Breast epithelium (tissue), 4 donors: Measurements from ENCODE around the gene ANKK1. TPM values are rescaled to one million over a fixed set of nuclear protein-coding genes. Genes with fewer than 3 reads are reported as not detected.

Source experiments
- DNase-seq, 2 donors: peaks; one replicate each; pipeline ENCODE4 v3.0.0-alpha.2; 2019; ENCODE audit warnings: low spot score in 2 of 2
- H3K27ac ChIP-seq, 2 donors: fragments of 200-600 bp; sonication (generic) in 1 of 2; one replicate each; pipeline ENCODE4 v1.5.1; 2016 to 2019; ENCODE audit warnings: mild to moderate bottlenecking in 1 of 2
- H3K27me3 ChIP-seq, 2 donors: fragments of 200-600 bp; sonication (generic) in 1 of 2; one replicate each; pipeline versions ENCODE4 v1.5.1 to v1.6.0; 2017 to 2019; ENCODE audit warnings: control low read depth in 1 of 2, mild to moderate bottlenecking in 1 of 2
- H3K36me3 ChIP-seq: fragments of 200-600 bp; one replicate; pipeline ENCODE4 v1.5.1; 2019
- H3K4me1 ChIP-seq, 2 donors: fragments of 200-600 bp; sonication (generic); one replicate each; pipeline ENCODE4 v1.5.1; 2016 to 2019; ENCODE audit warnings: control low read depth in 1 of 2
- H3K4me3 ChIP-seq, 3 donors: fragments of 200-600 bp; sonication (generic); 1 replicate in 2 of 3; 2 replicates in 1 of 3; pipeline ENCODE4 v1.5.1; 2016 to 2019; ENCODE audit warnings: mild to moderate bottlenecking in 3 of 3, moderate library complexity in 2 of 3
- H3K9me3 ChIP-seq, 2 donors: fragments of 200-600 bp; sonication (generic) in 1 of 2; one replicate each; pipeline ENCODE4 v1.5.1; 2016 to 2019; ENCODE audit warnings: control low read depth in 1 of 2
- POLR2A ChIP-seq: fragments of 450-650 bp; IDR thresholded peaks from one replicate; pipeline ENCODE4 v1.6.1; 2016; ENCODE audit warnings: antibody characterized with exemption, mild to moderate bottlenecking, moderate library complexity
- POLR2AphosphoS5 ChIP-seq, 3 donors: sonication (generic); formaldehyde crosslinking; IDR thresholded peaks; one replicate each; pipeline ENCODE4 v1.6.1; 2017; ENCODE audit warnings: antibody characterized with exemption in 3 of 3
- intact Hi-C: fragments of 100-400 bp; cut with DNase I; formaldehyde crosslinking; loops from one replicate; pipeline ENCODE4 v1.15.1; 2023; ENCODE audit warnings: low total_unique reads
- total RNA-seq, 3 donors: library from RNA; depleted of rRNA; stranded (reverse); fragments of >200 nt; gene quantifications; one replicate each; pipeline ENCODE4 v1.1.0, GENCODE V29; 2016
- TF ChIP-seq, protein P1 (sequence below), 3 donors: fragments of 450-650 bp; IDR thresholded peaks; one replicate each; pipeline ENCODE4 v1.5.1; 2016 to 2017; ENCODE audit warnings: antibody characterized with exemption in 3 of 3, mild to moderate bottlenecking in 3 of 3, moderate library complexity in 3 of 3

ANKK1 gene
- total RNA-seq, 3 donors from 2014 or later, result 1.4 to 3.4 (median 1.6) TPM

DNA sequence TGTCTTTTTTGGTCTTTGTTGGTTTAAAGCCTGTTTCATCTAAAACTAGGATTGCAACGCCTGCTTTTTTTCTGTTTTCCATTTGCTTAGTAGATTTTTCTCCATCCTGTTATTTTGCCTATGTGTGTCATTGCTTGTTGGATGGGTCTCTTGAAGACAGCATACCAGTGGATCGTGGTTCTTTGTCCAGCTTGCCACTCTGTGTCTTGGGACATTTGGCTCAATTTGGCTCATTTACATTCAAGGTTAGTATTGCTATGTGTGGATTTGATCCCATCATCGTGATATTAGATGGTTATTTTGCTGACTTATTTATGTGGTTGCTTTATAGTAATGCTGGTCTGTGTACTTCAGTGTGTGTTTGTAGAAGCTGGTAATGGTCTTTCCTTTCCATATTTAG is 31.4 kb upstream of the ANKK1 start:
- TF ChIP-seq, protein P1, sequence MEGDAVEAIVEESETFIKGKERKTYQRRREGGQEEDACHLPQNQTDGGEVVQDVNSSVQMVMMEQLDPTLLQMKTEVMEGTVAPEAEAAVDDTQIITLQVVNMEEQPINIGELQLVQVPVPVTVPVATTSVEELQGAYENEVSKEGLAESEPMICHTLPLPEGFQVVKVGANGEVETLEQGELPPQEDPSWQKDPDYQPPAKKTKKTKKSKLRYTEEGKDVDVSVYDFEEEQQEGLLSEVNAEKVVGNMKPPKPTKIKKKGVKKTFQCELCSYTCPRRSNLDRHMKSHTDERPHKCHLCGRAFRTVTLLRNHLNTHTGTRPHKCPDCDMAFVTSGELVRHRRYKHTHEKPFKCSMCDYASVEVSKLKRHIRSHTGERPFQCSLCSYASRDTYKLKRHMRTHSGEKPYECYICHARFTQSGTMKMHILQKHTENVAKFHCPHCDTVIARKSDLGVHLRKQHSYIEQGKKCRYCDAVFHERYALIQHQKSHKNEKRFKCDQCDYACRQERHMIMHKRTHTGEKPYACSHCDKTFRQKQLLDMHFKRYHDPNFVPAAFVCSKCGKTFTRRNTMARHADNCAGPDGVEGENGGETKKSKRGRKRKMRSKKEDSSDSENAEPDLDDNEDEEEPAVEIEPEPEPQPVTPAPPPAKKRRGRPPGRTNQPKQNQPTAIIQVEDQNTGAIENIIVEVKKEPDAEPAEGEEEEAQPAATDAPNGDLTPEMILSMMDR (IDR thresholded peaks at IDR 0.05), result no peak
- TF ChIP-seq POLR2AphosphoS5 (IDR thresholded peaks at IDR 0.05), result no peak
- no peak for TF ChIP-seq POLR2A
- Histone ChIP-seq H3K36me3 (no peaks in the 10 kb centered on the region), H3K27ac (no peak overlapping the region)

DNA sequence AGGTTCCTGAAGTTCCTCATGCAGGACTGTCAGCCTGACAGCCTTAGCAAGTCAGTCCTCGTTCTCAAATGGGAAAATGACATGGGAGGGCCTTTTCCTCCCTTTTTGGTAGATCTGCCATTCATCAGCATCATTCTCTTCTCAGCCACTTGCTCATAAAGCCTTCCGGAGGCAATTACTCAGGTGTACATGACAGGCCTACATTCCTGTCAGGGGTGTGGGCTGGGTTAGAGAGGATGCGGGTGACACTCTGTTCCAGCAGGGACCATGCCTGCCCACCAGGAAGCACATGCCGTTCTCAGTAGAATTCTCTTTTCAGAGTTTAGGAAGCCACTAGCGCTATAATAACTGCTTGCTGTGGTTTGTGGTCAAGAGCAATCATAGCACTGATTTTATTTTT is 24.2 kb upstream of the ANKK1 start:
- TF ChIP-seq, protein P1 (IDR thresholded peaks at IDR 0.05), result no peak
- TF ChIP-seq POLR2A (no peak), POLR2AphosphoS5 (IDR thresholded peaks at IDR 0.05) (no peak)
- Histone ChIP-seq H3K4me3 (no peak overlapping the region), H3K4me1 (no peaks in the 10 kb centered on the region), H3K9me3 (no peaks in the 10 kb centered on the region), H3K27me3 (no peaks in the 10 kb centered on the region), H3K27ac (no peak overlapping the region), H3K36me3 (peaks cover 8% of the 10 kb centered on the region)
- no peak for DNase-seq
- intact Hi-C loops, result no loop called here

More for the DNA sequence above, 31.4 kb upstream of the ANKK1 start:
- Histone ChIP-seq H3K4me1 (no peaks in the 10 kb centered on the region), H3K27me3 (no peaks in the 10 kb centered on the region), H3K9me3 (peaks cover 0 to 13% of the 10 kb centered on the region in 2 donors), H3K4me3 (no peak overlapping the region)
- no peak for DNase-seq
- intact Hi-C loops, result no loop called here

DNA sequence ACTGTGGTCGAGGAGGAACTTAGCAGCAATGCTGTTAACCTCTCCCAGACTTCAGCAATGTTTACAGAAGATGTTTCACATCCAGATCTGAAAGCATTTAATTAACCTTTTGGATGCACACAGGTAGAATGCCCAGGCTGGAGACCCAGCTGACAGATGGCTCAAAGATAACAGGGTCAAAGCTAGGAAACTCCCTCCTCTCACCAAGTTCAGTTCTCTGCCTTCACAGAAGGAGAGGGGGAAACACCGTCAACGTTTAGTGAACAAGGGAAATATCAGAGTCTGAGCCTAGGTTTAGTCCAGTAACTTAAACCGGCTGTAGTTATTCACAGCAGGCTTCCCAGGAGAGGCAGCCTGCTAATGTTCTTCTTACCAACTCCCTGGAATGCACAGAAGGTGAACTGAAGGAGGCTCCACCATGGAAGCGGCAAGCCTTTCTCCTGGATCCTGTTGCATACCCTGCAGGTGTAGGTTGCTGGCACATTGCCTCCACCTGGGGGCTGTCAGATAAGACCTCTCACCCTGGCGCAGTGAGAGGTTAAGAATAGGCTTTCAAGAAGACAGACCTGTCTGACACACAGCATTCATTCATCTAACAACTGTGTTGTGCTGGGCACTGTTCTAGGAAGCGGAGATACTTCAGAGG is 23.5 kb upstream of the ANKK1 start:
- intact Hi-C loops, result no loop called here
- H3K36me3 ChIP-seq, result peaks cover 8% of the 10 kb centered on the region

DNA sequence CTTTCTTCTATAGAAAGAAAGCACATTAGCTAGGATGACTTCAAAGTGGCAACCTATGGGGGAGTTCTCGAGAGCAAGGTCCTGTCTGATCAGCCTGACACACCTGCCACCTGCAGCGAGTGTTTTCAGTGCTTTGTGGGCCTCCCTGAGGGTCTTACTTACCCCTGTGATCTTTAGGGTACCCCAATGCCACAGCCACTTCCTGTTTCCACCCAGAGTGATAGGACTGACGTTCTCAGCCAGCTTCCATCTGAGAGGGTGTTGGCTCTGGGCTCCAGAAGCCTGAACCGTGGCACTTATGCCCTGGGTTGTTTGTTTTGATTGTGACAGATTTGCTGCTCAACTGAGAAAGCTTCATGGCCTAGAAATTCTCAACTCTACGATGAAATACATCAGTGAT is 21.7 kb upstream of the ANKK1 start:
- no peak for DNase-seq
- TF ChIP-seq, protein P1 (IDR thresholded peaks at IDR 0.05), result no peak
- TF ChIP-seq POLR2A (no peak), POLR2AphosphoS5 (IDR thresholded peaks at IDR 0.05) (no peak)
- no peaks in the 10 kb centered on the region for H3K4me1 ChIP-seq
- no peak overlapping the region for H3K27ac ChIP-seq
- H3K4me3 ChIP-seq, result no peak overlapping the region
- H3K9me3 ChIP-seq, result no peaks in the 10 kb centered on the region
- no peaks in the 10 kb centered on the region for H3K27me3 ChIP-seq
- peaks cover 8% of the 10 kb centered on the region for H3K36me3 ChIP-seq
- intact Hi-C loops, result no loop called here

More for the DNA sequence above, 23.5 kb upstream of the ANKK1 start:
- Histone ChIP-seq H3K4me1 (no peaks in the 10 kb centered on the region), H3K9me3 (no peaks in the 10 kb centered on the region), H3K27ac (no peak overlapping the region), H3K4me3 (no peak overlapping the region), H3K27me3 (no peaks in the 10 kb centered on the region)
- no peak for TF ChIP-seq POLR2AphosphoS5 (IDR thresholded peaks at IDR 0.05)
- no peak for TF ChIP-seq POLR2A
- TF ChIP-seq, protein P1 (IDR thresholded peaks at IDR 0.05), result no peak
- no peak for DNase-seq

DNA sequence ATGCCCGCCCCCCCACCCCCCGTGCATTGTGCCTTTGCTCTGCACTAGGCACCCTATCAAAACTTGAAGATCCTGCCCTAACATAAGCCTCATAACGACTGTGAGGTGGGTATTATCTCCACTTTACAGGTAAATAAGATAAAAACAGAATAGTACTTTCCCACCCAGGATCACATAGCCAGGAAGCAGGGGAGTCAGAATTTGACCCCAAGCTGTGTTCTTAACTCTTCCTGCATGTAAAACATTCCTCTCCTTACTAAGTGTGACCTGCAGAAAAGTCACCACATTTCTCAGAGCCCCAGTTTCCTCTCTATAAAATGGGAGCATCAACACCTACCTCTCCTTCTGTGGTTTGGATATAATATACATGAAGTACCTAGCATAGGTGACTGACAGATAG is 18.2 kb upstream of the ANKK1 start:
- Histone ChIP-seq H3K4me3 (no peak overlapping the region), H3K36me3 (no peaks in the 10 kb centered on the region), H3K4me1 (no peaks in the 10 kb centered on the region), H3K27ac (no peak overlapping the region), H3K27me3 (no peaks in the 10 kb centered on the region), H3K9me3 (no peaks in the 10 kb centered on the region)
- TF ChIP-seq POLR2A (no peak), POLR2AphosphoS5 (IDR thresholded peaks at IDR 0.05) (no peak)
- TF ChIP-seq, protein P1 (IDR thresholded peaks at IDR 0.05), result no peak
- DNase-seq, result no peak
- intact Hi-C loops, result no loop called here
